ENCODE data around the gene PRKRIP1. TPM values are rescaled to one million over a fixed set of nuclear protein-coding genes. Genes with fewer than 3 reads are reported as not detected.

Gene PRKRIP1
- total RNA-seq, 1 experiment from 2014 or later = 38.8 TPM

DNA sequence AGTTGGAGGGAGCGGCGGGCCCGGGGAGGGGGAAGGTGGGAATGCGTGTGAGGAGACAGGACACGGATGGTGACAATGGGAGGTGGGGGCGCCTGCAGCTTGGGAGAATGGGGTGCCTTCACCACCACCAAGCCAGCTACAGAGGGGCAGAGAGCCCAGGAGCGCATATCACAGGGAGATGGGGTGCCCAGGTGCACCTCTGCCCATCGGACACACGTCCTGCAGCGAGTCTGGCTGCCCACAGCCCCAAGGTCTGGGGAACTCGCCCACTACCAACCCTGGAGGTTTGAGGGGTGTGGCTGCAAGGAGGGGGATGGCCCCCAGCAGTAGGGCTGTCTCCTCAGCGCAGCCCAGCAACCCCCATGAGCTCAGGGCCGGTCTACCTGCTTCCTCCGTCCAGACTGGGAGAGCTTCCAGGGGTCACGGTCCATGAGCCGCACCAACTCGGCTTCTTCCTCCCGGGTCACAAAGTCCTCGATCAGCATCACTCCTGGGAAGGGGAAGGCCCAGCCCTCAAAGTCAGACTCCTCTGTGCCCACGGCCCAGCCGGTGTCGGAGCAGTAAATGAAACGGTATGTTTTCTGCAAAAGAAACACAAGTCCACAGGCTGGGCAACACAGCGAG is 63.2 kb downstream of the PRKRIP1 start:
- H2BK20ac ChIP-seq (ENCODE audit: low read depth, low read length, poor library complexity, severe bottlenecking) = no peak overlapping the region
- DNase-seq = no peak
- no peak overlapping the region for H2AFZ ChIP-seq (ENCODE audit: low read length)
- H4K91ac ChIP-seq (ENCODE audit: insufficient read length, low read depth, low read length) = no peak overlapping the region
- no peaks in the 10 kb centered on the region for H3K9me3 Mint-ChIP-seq
- no CpG with 5 or more reads among the region's 24 CpGs for WGBS (ENCODE audit: extremely low coverage, insufficient read length, low lambda C conversion rate)
- H2BK5ac ChIP-seq (ENCODE audit: insufficient read length, low read length) = no peak overlapping the region
- no peaks in the 10 kb centered on the region for H3K27me3 ChIP-seq (ENCODE audit: insufficient read depth, low read length)
- no peak overlapping the region for H3K56ac ChIP-seq (ENCODE audit: insufficient read length, low read depth, low read length)
- no peak overlapping the region for H3K4ac ChIP-seq (ENCODE audit: low read depth, low read length)
- no peak overlapping the region for H2AK5ac ChIP-seq (ENCODE audit: insufficient read length, low read length)
- peaks cover 7 to 50% (median 43%) of the 10 kb centered on the region in 3 experiments; a peak in 6 of 7 replicates for H3K36me3 Mint-ChIP-seq (ENCODE audit: insufficient read depth in 1 of 3, low read depth in 3 of 3)
- H3K18ac ChIP-seq (ENCODE audit: insufficient read length, low read depth, low read length) = no peak overlapping the region
- H4K8ac ChIP-seq (replicated peaks; ENCODE audit: insufficient read length, low read depth, low read length) = no peak overlapping the region
- peaks cover 5% of the 10 kb centered on the region for H3K23me2 ChIP-seq (ENCODE audit: insufficient read length, low read depth, low read length, poor library complexity, severe bottlenecking)
- TF ChIP-seq, protein P1, sequence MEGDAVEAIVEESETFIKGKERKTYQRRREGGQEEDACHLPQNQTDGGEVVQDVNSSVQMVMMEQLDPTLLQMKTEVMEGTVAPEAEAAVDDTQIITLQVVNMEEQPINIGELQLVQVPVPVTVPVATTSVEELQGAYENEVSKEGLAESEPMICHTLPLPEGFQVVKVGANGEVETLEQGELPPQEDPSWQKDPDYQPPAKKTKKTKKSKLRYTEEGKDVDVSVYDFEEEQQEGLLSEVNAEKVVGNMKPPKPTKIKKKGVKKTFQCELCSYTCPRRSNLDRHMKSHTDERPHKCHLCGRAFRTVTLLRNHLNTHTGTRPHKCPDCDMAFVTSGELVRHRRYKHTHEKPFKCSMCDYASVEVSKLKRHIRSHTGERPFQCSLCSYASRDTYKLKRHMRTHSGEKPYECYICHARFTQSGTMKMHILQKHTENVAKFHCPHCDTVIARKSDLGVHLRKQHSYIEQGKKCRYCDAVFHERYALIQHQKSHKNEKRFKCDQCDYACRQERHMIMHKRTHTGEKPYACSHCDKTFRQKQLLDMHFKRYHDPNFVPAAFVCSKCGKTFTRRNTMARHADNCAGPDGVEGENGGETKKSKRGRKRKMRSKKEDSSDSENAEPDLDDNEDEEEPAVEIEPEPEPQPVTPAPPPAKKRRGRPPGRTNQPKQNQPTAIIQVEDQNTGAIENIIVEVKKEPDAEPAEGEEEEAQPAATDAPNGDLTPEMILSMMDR (conservative IDR thresholded peaks at IDR 0.05) = no peak
- no peak overlapping the region for H2BK15ac ChIP-seq (ENCODE audit: low read depth, low read length)
- no peak overlapping the region for H4K5ac ChIP-seq (ENCODE audit: insufficient read length, low read depth, low read length)
- H2BK12ac ChIP-seq (ENCODE audit: insufficient read length, low read depth, low read length) = no peak overlapping the region
- H3K23ac ChIP-seq (ENCODE audit: insufficient read length, low read depth, low read length) = no peak overlapping the region
- H3K79me2 ChIP-seq (ENCODE audit: insufficient read depth, low read length) = no peaks in the 10 kb centered on the region
- H3K4me2 ChIP-seq (ENCODE audit: insufficient read depth, insufficient read length, low read length) = no peak overlapping the region
- H3K27ac ChIP-seq (ENCODE audit: insufficient read length, low read depth, low read length) = no peak overlapping the region
- H3K27me3 Mint-ChIP-seq (ENCODE audit: low read depth) = peaks cover under 1% of the 10 kb centered on the region; the same call in 1 of the 2 replicates
- H3K4me1 Mint-ChIP-seq = peaks cover 8% of the 10 kb centered on the region in 2 experiments; a peak in 2 of 4 replicates
- H2BK120ac ChIP-seq (ENCODE audit: low read depth, low read length, poor library complexity, severe bottlenecking) = no peak overlapping the region
- no peaks in the 10 kb centered on the region for H3K79me1 ChIP-seq (ENCODE audit: insufficient read depth, low read depth, low read length, poor library complexity, severe bottlenecking)
- no peaks in the 10 kb centered on the region for H3K4me1 ChIP-seq (ENCODE audit: insufficient read depth, low read length)
- no peak overlapping the region for H3T11ph ChIP-seq (ENCODE audit: low read length)
- H4K20me1 ChIP-seq (ENCODE audit: control insufficient read depth, insufficient read depth, insufficient read length) = no peaks in the 10 kb centered on the region
- H3K14ac ChIP-seq (ENCODE audit: insufficient read depth, low read length) = no peak overlapping the region; the same call in 1 of the 2 replicates
- H3K27ac Mint-ChIP-seq = no peak overlapping the region
- H3K4me3 Mint-ChIP-seq = no peak overlapping the region
- no peaks in the 10 kb centered on the region for H3K9me3 ChIP-seq (ENCODE audit: control insufficient read depth, low read depth, low read length)
- no peak overlapping the region for H3K9ac ChIP-seq (ENCODE audit: extremely low read depth, insufficient read length, low read length)

Measured in H9 (cell line).